C4-2B (cell line): ENCODE results near the gene SPATA25.

Source experiments
- CTCF ChIP-seq: fragments of 450-650 bp; conservative IDR thresholded peaks from 2 replicates; pipeline ENCODE4 v1.5.1; 2017; ENCODE audit warnings: mild to moderate bottlenecking
- ZFX ChIP-seq: fragments of 450-650 bp; IDR thresholded peaks from 2 replicates; pipeline ENCODE4 v1.6.1; 2017

- TF ChIP-seq CTCF (no peak), ZFX (no peak)
Observed at GRCh38 chr20:45841407-45842129, 45.9 kb downstream of the SPATA25 start.
